Measurements from ENCODE around the gene PLS1. TPM values are rescaled to one million over a fixed set of nuclear protein-coding genes. Genes with fewer than 3 reads are reported as not detected.
"Not testable (repeated sequence)": the region's sequence is repeated elsewhere in the genome, so short reads cannot be mapped to it uniquely, and the experiment has no call there.

PLS1 gene
- total RNA-seq, 1 experiment from 2014 or later: 20.1 TPM

DNA sequence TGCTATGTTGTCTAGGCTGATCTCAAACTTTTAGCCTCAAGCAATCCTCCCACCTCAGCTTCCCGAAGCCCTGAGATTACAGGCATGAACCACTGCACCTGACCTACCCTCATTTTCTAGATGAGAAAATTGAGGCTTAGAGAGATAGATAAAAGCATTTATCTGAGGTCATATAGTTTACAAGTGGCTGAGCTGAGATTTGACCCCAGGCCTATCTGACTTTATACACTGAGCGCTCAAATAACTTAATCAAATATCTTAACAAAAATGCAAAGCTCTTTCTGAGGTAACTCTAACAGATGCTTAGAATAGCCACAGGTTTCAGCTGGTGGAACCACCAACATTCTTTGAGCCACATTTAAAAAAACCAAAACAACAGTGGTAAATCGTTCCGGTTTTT lies 5.5 kb downstream of the PLS1 start:
- DNase-seq (no peak), ATAC-seq (no peak)
- intact Hi-C loops (cut with micrococcal nuclease): no loop called here
- BruUV-seq (replicated peaks): no TSS peak
- Histone ChIP-seq H3K27me3 (ENCODE audit: low read length) (no peaks in the 10 kb centered on the region), H3K9ac (ENCODE audit: low read length) (no peak overlapping the region), H3K4me2 (ENCODE audit: low read length) (no peak overlapping the region), H3F3A (ENCODE audit: low read length, unreplicated experiment) (no peaks in the 10 kb centered on the region), H3K9me3 (ENCODE audit: low read length) (no peaks in the 10 kb centered on the region), H3K79me2 (ENCODE audit: low read length) (peaks cover 37% of the 10 kb centered on the region), H3K4me1 (ENCODE audit: insufficient read depth, low read length) (peaks cover 12% of the 10 kb centered on the region; the same call in 1 of the 2 replicates), H3K27ac (ENCODE audit: low read length) (no peak overlapping the region), H3K4me3 (ENCODE audit: low read length) (no peak overlapping the region), H3K9me2 (replicated peaks; ENCODE audit: low read length) (no peaks in the 10 kb centered on the region), H2AFZ (ENCODE audit: low read length) (no peak overlapping the region), H3K36me3 (ENCODE audit: low read depth, low read length) (no peaks in the 10 kb centered on the region), H4K20me1 (ENCODE audit: low read length) (no peaks in the 10 kb centered on the region)
- ChIA-PET CTCF (no interaction called here), POLR2A (ENCODE audit: unreplicated experiment) (no interaction called here)
- TF ChIP-seq, protein P1, sequence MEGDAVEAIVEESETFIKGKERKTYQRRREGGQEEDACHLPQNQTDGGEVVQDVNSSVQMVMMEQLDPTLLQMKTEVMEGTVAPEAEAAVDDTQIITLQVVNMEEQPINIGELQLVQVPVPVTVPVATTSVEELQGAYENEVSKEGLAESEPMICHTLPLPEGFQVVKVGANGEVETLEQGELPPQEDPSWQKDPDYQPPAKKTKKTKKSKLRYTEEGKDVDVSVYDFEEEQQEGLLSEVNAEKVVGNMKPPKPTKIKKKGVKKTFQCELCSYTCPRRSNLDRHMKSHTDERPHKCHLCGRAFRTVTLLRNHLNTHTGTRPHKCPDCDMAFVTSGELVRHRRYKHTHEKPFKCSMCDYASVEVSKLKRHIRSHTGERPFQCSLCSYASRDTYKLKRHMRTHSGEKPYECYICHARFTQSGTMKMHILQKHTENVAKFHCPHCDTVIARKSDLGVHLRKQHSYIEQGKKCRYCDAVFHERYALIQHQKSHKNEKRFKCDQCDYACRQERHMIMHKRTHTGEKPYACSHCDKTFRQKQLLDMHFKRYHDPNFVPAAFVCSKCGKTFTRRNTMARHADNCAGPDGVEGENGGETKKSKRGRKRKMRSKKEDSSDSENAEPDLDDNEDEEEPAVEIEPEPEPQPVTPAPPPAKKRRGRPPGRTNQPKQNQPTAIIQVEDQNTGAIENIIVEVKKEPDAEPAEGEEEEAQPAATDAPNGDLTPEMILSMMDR (conservative IDR thresholded peaks at IDR 0.05; ENCODE audit: low read depth, low read length): no peak
- TF ChIP-seq EZH2 (IDR thresholded peaks at IDR 0.05; ENCODE audit: low read length, unreplicated experiment) (no peak), EZH2phosphoT487 (IDR thresholded peaks at IDR 0.05; ENCODE audit: borderline replicate concordance, low read length) (no peak)

DNA sequence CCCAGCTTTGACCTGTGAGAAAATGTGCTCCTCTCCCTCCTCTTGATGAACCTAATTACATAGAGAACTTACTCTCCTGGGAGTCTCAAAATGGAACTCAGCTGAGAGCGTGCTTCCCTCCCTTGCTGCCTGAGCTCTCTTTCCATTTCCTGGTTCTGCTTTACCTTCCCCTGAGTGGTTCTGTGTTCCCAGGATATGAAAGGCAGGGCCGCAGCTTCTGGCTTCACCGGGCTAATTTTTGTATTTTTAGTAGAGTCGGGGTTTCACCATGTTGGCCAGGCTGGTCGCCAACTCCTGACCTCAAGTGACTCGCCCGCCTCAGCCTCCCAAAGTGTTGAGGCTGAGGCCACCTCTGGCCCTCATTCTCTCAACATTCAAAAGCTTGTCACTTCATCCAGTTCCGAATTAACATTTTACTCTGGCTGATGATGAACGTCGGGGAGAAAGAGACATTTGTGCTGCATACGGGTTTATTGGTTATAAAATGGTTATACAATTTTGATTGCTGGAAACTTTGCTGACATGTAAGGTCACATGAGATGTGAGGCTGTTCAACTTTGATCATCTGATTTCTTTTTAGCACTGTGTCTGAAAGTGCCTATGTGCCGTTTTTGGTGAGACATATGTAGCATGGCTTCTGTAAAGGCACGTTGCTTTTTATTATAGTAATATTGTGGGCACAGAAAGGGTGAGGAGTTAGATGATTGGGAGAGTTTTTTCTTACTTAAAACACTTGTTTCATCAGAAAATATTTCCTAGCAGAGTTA lies 6.6 kb downstream of the PLS1 start:
- Histone ChIP-seq H3K9me3 (ENCODE audit: low read length) (no peaks in the 10 kb centered on the region), H3K9ac (ENCODE audit: low read length) (no peak overlapping the region), H4K20me1 (ENCODE audit: low read length) (no peaks in the 10 kb centered on the region), H3K79me2 (ENCODE audit: low read length) (peaks cover 26% of the 10 kb centered on the region), H3K36me3 (ENCODE audit: low read depth, low read length) (no peaks in the 10 kb centered on the region), H3K9me2 (replicated peaks; ENCODE audit: low read length) (no peaks in the 10 kb centered on the region), H3K27me3 (ENCODE audit: low read length) (no peaks in the 10 kb centered on the region), H3K4me2 (ENCODE audit: low read length) (no peak overlapping the region), H3K4me3 (ENCODE audit: low read length) (no peak overlapping the region), H3K27ac (ENCODE audit: low read length) (no peak overlapping the region), H2AFZ (ENCODE audit: low read length) (no peak overlapping the region), H3F3A (ENCODE audit: low read length, unreplicated experiment) (no peaks in the 10 kb centered on the region), H3K4me1 (ENCODE audit: insufficient read depth, low read length) (peaks cover 6% of the 10 kb centered on the region; the same call in 1 of the 2 replicates)
- POLR2A ChIA-PET (ENCODE audit: unreplicated experiment): no interaction called here
- ATAC-seq (no peak), DNase-seq (no peak)
- BruUV-seq (replicated peaks): no TSS peak
- CTCF ChIA-PET: interaction anchor here (0.6 kb wide), 1 partner anchor 22 kb away, joined by 4 read pairs; no protein-coding TSS in a partner anchor
- TF ChIP-seq EZH2phosphoT487 (IDR thresholded peaks at IDR 0.05; ENCODE audit: borderline replicate concordance, low read length) (no peak), EZH2 (IDR thresholded peaks at IDR 0.05; ENCODE audit: low read length, unreplicated experiment) (no peak)
- TF ChIP-seq, protein P1 (conservative IDR thresholded peaks at IDR 0.05; ENCODE audit: low read depth, low read length): no peak
- intact Hi-C loops (cut with micrococcal nuclease): no loop called here

DNA sequence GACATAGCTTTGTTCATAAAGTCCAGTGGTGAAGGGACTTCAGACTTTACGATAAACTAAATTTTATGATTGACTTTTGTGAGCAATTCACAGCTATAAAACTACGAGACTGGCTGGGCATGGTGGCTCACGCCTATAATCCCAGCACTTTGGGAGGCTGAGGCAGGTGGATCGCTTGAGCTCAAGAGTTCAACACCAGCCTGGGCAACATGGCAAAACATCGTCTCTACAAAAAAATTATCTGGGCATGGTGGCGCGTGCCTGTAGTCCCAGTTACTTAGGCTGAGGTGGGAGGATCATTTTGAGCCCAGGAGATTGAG lies 7.2 kb downstream of the PLS1 start:
- CTCF ChIA-PET: interaction anchor here (0.6 to 0.8 kb wide), 2 partner anchors 16 to 22 kb away, joined by 3 to 4 read pairs; no protein-coding TSS in a partner anchor
- BruUV-seq (replicated peaks): not testable (repeated sequence)

More for the DNA sequence above, 7.2 kb downstream of the PLS1 start:
- H3K4me1 ChIP-seq (ENCODE audit: insufficient read depth, low read length); DNase-seq; H3K9ac ChIP-seq (ENCODE audit: low read length); H2AFZ ChIP-seq (ENCODE audit: low read length); H3K9me3 ChIP-seq (ENCODE audit: low read length); H3K27ac ChIP-seq (ENCODE audit: low read length); H3K27me3 ChIP-seq (ENCODE audit: low read length); intact Hi-C loops (cut with micrococcal nuclease); H3K36me3 ChIP-seq (ENCODE audit: low read depth, low read length); H4K20me1 ChIP-seq (ENCODE audit: low read length); H3K4me2 ChIP-seq (ENCODE audit: low read length); ATAC-seq; H3K9me2 ChIP-seq (replicated peaks; ENCODE audit: low read length); H3F3A ChIP-seq (ENCODE audit: low read length, unreplicated experiment); H3K4me3 ChIP-seq (ENCODE audit: low read length): not testable (repeated sequence)
- POLR2A ChIA-PET (ENCODE audit: unreplicated experiment): interaction anchor here (0.6 kb wide), 1 partner anchor 76 kb away, joined by 9 read pairs; no protein-coding TSS in a partner anchor
- H3K79me2 ChIP-seq (ENCODE audit: low read length): peaks cover 21% of the 10 kb centered on the region
